ENCODE measurements around the gene SSH2. TPM values are rescaled to one million over a fixed set of nuclear protein-coding genes. Genes with fewer than 3 reads are reported as not detected.

The SSH2 gene
- total and polyA plus RNA-seq, 4 donors = 7.5 to 14.1 (median 11.2) TPM

DNA sequence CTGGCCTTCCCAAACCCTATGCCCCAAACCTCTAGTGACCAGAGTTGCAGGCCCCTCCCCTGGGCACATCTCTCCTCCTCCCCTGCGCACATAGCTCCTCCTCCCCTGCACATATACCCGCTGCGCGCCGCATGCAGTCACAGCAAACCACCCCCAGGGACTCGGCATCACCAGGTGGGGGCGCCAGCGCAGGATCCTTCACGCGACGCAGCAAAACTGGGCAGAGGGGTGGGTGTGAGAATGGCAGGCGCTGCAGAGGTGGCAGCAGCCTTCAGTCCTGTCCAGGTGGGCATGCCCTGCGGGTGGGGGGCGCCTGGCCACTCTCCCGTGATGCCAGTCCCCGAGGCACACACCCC is 312.9 kb downstream of the SSH2 start:
- peak; percentile 65 for DNase-seq (ENCODE audit: low spot score)
- TF ChIP-seq TAF1 (conservative IDR thresholded peaks at IDR 0.05) = no peak
- TF ChIP-seq, protein P1, sequence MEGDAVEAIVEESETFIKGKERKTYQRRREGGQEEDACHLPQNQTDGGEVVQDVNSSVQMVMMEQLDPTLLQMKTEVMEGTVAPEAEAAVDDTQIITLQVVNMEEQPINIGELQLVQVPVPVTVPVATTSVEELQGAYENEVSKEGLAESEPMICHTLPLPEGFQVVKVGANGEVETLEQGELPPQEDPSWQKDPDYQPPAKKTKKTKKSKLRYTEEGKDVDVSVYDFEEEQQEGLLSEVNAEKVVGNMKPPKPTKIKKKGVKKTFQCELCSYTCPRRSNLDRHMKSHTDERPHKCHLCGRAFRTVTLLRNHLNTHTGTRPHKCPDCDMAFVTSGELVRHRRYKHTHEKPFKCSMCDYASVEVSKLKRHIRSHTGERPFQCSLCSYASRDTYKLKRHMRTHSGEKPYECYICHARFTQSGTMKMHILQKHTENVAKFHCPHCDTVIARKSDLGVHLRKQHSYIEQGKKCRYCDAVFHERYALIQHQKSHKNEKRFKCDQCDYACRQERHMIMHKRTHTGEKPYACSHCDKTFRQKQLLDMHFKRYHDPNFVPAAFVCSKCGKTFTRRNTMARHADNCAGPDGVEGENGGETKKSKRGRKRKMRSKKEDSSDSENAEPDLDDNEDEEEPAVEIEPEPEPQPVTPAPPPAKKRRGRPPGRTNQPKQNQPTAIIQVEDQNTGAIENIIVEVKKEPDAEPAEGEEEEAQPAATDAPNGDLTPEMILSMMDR (IDR thresholded peaks at IDR 0.05; ENCODE audit: low read depth, low read length, missing input control) = peak; percentile 40
- no peak for TF ChIP-seq GABPA (IDR thresholded peaks at IDR 0.05 in 1 of 2, conservative IDR thresholded peaks at IDR 0.05 in 1 of 2)
- no peak for TF ChIP-seq FOXA1 (IDR thresholded peaks at IDR 0.05)
- no peak for TF ChIP-seq JUND (IDR thresholded peaks at IDR 0.05)
- no peak for TF ChIP-seq ZBTB33 (IDR thresholded peaks at IDR 0.05)
- no peak for TF ChIP-seq MAX (IDR thresholded peaks at IDR 0.05)
- peak; percentile 12 for TF ChIP-seq SP1 (IDR thresholded peaks at IDR 0.05)
- peak in 1 of 2 donors; percentile 45 for TF ChIP-seq RAD21 (IDR thresholded peaks at IDR 0.05)
- no peak for TF ChIP-seq ATF3 (IDR thresholded peaks at IDR 0.05)
- WGBS = 3% methylated on average over 16 of the region's 16 CpGs
- no peak overlapping the region for H3K9ac ChIP-seq (ENCODE audit: low read depth in 1 of 2, low read length in 2 of 2)
- no peaks in the 10 kb centered on the region for H3K9me3 ChIP-seq (ENCODE audit: control insufficient read depth in 4 of 4, low read length in 3 of 4)
- no peaks in the 10 kb centered on the region for H3K36me3 ChIP-seq (ENCODE audit: control insufficient read depth in 4 of 4, insufficient read depth in 3 of 4, low read depth in 1 of 4, low read length in 3 of 4)
- H3K4me3 ChIP-seq (ENCODE audit: low read depth in 1 of 3, low read length in 3 of 3) = peak overlapping the region in 1 of 3 donors; percentile 39
- peaks cover 19 to 51% (median 38%) of the 10 kb centered on the region in 4 donors for H3K4me1 ChIP-seq (ENCODE audit: control insufficient read depth in 4 of 4, insufficient read depth in 4 of 4, low read length in 3 of 4)
- H3K27me3 ChIP-seq (ENCODE audit: control insufficient read depth in 4 of 4, insufficient read depth in 4 of 4, low read length in 3 of 4) = peaks cover 0 to 10% (median 2%) of the 10 kb centered on the region in 4 donors
- H3K27ac ChIP-seq (ENCODE audit: low read depth in 1 of 2, low read length in 2 of 2) = no peak overlapping the region

DNA sequence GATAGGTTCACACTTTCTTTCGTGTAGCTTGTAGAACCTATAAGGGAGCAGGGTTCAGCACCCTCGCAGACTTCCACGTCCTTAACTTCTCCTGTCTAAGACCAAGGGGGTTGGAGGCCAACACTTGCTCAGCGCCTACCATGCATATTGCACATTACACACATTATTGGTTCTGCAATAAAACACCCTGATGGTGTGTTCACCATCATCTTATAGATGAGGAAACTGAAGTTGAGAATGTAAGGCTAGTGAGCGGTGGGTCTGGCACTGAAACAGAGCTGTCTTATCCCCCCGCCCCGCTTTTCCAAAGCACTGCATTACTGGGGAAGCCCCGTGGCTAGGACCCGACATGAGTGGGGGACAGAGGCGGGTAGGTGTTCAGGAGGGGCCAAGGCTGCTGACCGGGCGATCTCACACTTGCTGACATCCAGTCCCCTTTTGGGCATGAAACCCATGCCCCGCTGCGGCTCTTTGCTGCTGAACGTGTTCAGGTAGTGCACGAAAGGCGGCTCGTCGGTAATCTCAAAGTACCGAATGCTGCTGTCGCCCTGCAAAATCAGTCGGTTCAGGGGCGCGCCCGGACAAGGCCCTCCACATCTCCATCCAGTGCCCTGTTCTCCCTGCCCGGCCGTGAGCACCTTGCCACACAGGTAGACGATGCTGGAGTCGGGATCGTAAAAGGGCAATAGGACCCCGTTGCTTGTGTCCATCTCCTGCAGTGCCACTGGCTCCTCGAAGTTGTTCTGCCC is 313.6 kb downstream of the SSH2 start:
- Histone ChIP-seq H3K4me1 (ENCODE audit: control insufficient read depth in 4 of 4, insufficient read depth in 4 of 4, low read length in 3 of 4) (peaks cover 19 to 51% (median 38%) of the 10 kb centered on the region in 4 donors), H3K9me3 (ENCODE audit: control insufficient read depth in 4 of 4, low read length in 3 of 4) (no peaks in the 10 kb centered on the region), H3K27ac (ENCODE audit: low read depth in 1 of 2, low read length in 2 of 2) (no peak overlapping the region), H3K4me3 (ENCODE audit: low read depth in 1 of 3, low read length in 3 of 3) (no peak overlapping the region), H3K9ac (ENCODE audit: low read depth in 1 of 2, low read length in 2 of 2) (no peak overlapping the region), H3K27me3 (ENCODE audit: control insufficient read depth in 4 of 4, insufficient read depth in 4 of 4, low read length in 3 of 4) (peaks cover 0 to 10% (median 2%) of the 10 kb centered on the region in 4 donors), H3K36me3 (ENCODE audit: control insufficient read depth in 4 of 4, insufficient read depth in 3 of 4, low read depth in 1 of 4, low read length in 3 of 4) (no peaks in the 10 kb centered on the region)
- TF ChIP-seq, protein P1 (IDR thresholded peaks at IDR 0.05; ENCODE audit: low read depth, low read length, missing input control) = peak; percentile 3
- TF ChIP-seq MAX (IDR thresholded peaks at IDR 0.05) = no peak
- 21% methylated on average over 32 of the region's 32 CpGs for WGBS
- DNase-seq (ENCODE audit: low spot score) = no peak
